ENCODE results near the gene TCP10L.

Gene TCP10L

GRCh38 chr21:32533611-32534010 lies 51.7 kb downstream of the TCP10L start:
- Histone ChIP-seq H3K4me1 (ENCODE audit: control insufficient read depth, insufficient read depth, low read length) (no peaks in the 10 kb centered on the region), H3K9me3 (ENCODE audit: control insufficient read depth, insufficient read depth, low read depth, low read length) (no peaks in the 10 kb centered on the region), H3K27ac (ENCODE audit: extremely low read depth, low read depth, low read length) (no peak overlapping the region), H3K4me3 (ENCODE audit: low read depth, low read length) (no peak overlapping the region), H3K36me3 (ENCODE audit: control insufficient read depth in 2 of 2, insufficient read depth in 1 of 2, low read length in 2 of 2) (peaks cover 0 to 5% of the 10 kb centered on the region in 2 experiments; a peak in 1 of 3 replicates)
- TF ChIP-seq ZNF223 (tag by site-specific recombination; IDR thresholded peaks at IDR 0.05) (no peak), ZNF660 (tag by site-specific recombination; IDR thresholded peaks at IDR 0.05) (no peak), ZNF529 (tag by site-specific recombination; IDR thresholded peaks at IDR 0.05; ENCODE audit: insufficient replicate concordance) (no peak), ZNF623 (tag by site-specific recombination; IDR thresholded peaks at IDR 0.05) (no peak)
- TF ChIP-seq, protein P1, sequence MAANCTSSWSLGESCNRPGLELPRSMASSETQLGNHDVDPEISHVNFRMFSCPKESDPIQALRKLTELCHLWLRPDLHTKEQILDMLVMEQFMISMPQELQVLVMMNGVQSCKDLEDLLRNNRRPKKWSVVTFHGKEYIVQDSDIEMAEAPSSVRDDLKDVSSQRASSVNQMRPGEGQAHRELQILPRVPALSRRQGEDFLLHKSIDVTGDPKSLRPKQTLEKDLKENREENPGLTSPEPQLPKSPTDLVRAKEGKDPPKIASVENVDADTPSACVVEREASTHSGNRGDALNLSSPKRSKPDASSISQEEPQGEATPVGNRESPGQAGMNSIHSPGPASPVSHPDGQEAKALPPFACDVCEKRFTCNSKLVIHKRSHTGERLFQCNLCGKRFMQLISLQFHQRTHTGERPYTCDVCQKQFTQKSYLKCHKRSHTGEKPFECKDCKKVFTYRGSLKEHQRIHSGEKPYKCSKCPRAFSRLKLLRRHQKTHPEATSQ (tag by site-specific recombination; IDR thresholded peaks at IDR 0.05), result 0 out of 2 replicates have a peak, but pooled peaks have one; percentile 3
- TF ChIP-seq, protein P2, sequence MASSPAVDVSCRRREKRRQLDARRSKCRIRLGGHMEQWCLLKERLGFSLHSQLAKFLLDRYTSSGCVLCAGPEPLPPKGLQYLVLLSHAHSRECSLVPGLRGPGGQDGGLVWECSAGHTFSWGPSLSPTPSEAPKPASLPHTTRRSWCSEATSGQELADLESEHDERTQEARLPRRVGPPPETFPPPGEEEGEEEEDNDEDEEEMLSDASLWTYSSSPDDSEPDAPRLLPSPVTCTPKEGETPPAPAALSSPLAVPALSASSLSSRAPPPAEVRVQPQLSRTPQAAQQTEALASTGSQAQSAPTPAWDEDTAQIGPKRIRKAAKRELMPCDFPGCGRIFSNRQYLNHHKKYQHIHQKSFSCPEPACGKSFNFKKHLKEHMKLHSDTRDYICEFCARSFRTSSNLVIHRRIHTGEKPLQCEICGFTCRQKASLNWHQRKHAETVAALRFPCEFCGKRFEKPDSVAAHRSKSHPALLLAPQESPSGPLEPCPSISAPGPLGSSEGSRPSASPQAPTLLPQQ (tag by site-specific recombination; IDR thresholded peaks at IDR 0.05), result no peak
- ChIA-PET CTCF (interaction anchor here (0.6 kb wide), 1 partner anchor 128 kb away, joined by 4 read pairs; no protein-coding TSS in a partner anchor), POLR2A (no interaction called here)

- CTCF ChIA-PET, result no interaction called here
These were observed 52.3 kb downstream of the TCP10L start for GRCh38 chr21:32533053-32533452.

More at GRCh38 chr21:32533053-32533452, 52.3 kb downstream of the TCP10L start:
- Histone ChIP-seq H3K4me3 (ENCODE audit: low read depth, low read length) (no peak overlapping the region), H3K9me3 (ENCODE audit: control insufficient read depth, insufficient read depth, low read depth, low read length) (no peaks in the 10 kb centered on the region), H3K27ac (ENCODE audit: extremely low read depth, low read depth, low read length) (no peak overlapping the region), H3K36me3 (ENCODE audit: control insufficient read depth in 2 of 2, insufficient read depth in 1 of 2, low read length in 2 of 2) (peaks cover 0 to 5% of the 10 kb centered on the region in 2 experiments; a peak in 1 of 3 replicates), H3K4me1 (ENCODE audit: control insufficient read depth, insufficient read depth, low read length) (no peaks in the 10 kb centered on the region)
- 0 out of 2 replicates have a peak, but pooled peaks have one; percentile 9 for TF ChIP-seq ZNF148 (tag by site-specific recombination; IDR thresholded peaks at IDR 0.05; ENCODE audit: borderline replicate concordance)
- TF ChIP-seq ZNF664 (tag by site-specific recombination; IDR thresholded peaks at IDR 0.05), result no peak
- TF ChIP-seq ZNF48 (tag by site-specific recombination; IDR thresholded peaks at IDR 0.05), result peak; percentile 76; the same call in 1 of the 2 replicates
- TF ChIP-seq ZSCAN4 (tag by site-specific recombination; IDR thresholded peaks at IDR 0.05), result peak; percentile 99
- no peak for TF ChIP-seq ZNF146 (tag by site-specific recombination; IDR thresholded peaks at IDR 0.05)
- no peak for TF ChIP-seq TRIM28 (IDR thresholded peaks at IDR 0.05; ENCODE audit: borderline replicate concordance, low read length)
- TF ChIP-seq ZNF362 (tag by site-specific recombination; IDR thresholded peaks at IDR 0.05), result no peak
- TF ChIP-seq ZNF624 (tag by site-specific recombination; IDR thresholded peaks at IDR 0.05), result no peak
- TF ChIP-seq, protein P3, sequence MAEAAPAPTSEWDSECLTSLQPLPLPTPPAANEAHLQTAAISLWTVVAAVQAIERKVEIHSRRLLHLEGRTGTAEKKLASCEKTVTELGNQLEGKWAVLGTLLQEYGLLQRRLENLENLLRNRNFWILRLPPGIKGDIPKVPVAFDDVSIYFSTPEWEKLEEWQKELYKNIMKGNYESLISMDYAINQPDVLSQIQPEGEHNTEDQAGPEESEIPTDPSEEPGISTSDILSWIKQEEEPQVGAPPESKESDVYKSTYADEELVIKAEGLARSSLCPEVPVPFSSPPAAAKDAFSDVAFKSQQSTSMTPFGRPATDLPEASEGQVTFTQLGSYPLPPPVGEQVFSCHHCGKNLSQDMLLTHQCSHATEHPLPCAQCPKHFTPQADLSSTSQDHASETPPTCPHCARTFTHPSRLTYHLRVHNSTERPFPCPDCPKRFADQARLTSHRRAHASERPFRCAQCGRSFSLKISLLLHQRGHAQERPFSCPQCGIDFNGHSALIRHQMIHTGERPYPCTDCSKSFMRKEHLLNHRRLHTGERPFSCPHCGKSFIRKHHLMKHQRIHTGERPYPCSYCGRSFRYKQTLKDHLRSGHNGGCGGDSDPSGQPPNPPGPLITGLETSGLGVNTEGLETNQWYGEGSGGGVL (tag by site-specific recombination; IDR thresholded peaks at IDR 0.05), result no peak
- no peak for TF ChIP-seq ZNF112 (tag by site-specific recombination; IDR thresholded peaks at IDR 0.05)
- TF ChIP-seq ZNF404 (tag by site-specific recombination; IDR thresholded peaks at IDR 0.05), result no peak
- TF ChIP-seq GLI2 (tag by site-specific recombination; IDR thresholded peaks at IDR 0.05; ENCODE audit: borderline replicate concordance, low read depth), result no peak
- no peak for TF ChIP-seq ZNF266 (tag by site-specific recombination; IDR thresholded peaks at IDR 0.05; ENCODE audit: low read depth)
- POLR2A ChIA-PET, result no interaction called here
